Measurements from ENCODE around the gene HIRA. TPM values are rescaled to one million over a fixed set of nuclear protein-coding genes. Genes with fewer than 3 reads are reported as not detected.

HIRA gene
- total and polyA plus RNA-seq, 2 experiments from 2014 or later: 17.1 to 36.9 TPM

- Histone ChIP-seq H3K27ac (peak overlapping the region; percentile 96), H3K4me1 (ENCODE audit: low read depth) (peaks cover 13% of the 10 kb centered on the region), H3K36me3 (peaks cover 6% of the 10 kb centered on the region), H3K27me3 (no peaks in the 10 kb centered on the region), H3K4me3 (peak overlapping the region; percentile 56), H3K9me3 (ENCODE audit: low read depth) (no peaks in the 10 kb centered on the region)
- TF ChIP-seq, protein P1, sequence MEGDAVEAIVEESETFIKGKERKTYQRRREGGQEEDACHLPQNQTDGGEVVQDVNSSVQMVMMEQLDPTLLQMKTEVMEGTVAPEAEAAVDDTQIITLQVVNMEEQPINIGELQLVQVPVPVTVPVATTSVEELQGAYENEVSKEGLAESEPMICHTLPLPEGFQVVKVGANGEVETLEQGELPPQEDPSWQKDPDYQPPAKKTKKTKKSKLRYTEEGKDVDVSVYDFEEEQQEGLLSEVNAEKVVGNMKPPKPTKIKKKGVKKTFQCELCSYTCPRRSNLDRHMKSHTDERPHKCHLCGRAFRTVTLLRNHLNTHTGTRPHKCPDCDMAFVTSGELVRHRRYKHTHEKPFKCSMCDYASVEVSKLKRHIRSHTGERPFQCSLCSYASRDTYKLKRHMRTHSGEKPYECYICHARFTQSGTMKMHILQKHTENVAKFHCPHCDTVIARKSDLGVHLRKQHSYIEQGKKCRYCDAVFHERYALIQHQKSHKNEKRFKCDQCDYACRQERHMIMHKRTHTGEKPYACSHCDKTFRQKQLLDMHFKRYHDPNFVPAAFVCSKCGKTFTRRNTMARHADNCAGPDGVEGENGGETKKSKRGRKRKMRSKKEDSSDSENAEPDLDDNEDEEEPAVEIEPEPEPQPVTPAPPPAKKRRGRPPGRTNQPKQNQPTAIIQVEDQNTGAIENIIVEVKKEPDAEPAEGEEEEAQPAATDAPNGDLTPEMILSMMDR (IDR thresholded peaks at IDR 0.05; ENCODE audit: low read depth, low read length): no peak
- peak; percentile 29 to 82 for DNase-seq (ENCODE audit: low read depth in 1 of 2, low spot score in 1 of 2)
These were observed 1.3 kb downstream of the HIRA start for GRCh38 chr22:19429950-19430889.

DNA sequence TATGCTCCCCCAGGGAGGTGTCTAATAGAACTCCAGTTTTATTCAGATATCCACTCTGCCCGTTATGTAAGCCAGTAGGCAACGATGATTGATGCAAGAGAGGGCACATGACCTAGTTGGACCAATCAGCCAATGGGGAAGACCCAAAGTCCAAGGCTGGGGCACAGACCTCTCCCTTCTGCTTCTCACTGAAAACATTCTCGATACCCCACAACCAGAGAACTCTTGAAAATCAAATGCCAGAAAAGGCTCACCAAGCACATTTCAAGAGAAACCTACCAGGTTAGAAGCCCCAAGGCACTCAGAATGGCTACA lies 7.4 kb downstream of the HIRA start:
- H3K4me3 ChIP-seq: no peak overlapping the region
- peaks cover 8% of the 10 kb centered on the region for H3K4me1 ChIP-seq (ENCODE audit: low read depth)
- H3K27me3 ChIP-seq: no peaks in the 10 kb centered on the region
- no peaks in the 10 kb centered on the region for H3K9me3 ChIP-seq (ENCODE audit: low read depth)
- TF ChIP-seq, protein P1 (IDR thresholded peaks at IDR 0.05; ENCODE audit: low read depth, low read length): no peak
- no peak overlapping the region for H3K27ac ChIP-seq
- no peak for DNase-seq (ENCODE audit: low read depth in 1 of 2, low spot score in 1 of 2)
- no peaks in the 10 kb centered on the region for H3K36me3 ChIP-seq

DNA sequence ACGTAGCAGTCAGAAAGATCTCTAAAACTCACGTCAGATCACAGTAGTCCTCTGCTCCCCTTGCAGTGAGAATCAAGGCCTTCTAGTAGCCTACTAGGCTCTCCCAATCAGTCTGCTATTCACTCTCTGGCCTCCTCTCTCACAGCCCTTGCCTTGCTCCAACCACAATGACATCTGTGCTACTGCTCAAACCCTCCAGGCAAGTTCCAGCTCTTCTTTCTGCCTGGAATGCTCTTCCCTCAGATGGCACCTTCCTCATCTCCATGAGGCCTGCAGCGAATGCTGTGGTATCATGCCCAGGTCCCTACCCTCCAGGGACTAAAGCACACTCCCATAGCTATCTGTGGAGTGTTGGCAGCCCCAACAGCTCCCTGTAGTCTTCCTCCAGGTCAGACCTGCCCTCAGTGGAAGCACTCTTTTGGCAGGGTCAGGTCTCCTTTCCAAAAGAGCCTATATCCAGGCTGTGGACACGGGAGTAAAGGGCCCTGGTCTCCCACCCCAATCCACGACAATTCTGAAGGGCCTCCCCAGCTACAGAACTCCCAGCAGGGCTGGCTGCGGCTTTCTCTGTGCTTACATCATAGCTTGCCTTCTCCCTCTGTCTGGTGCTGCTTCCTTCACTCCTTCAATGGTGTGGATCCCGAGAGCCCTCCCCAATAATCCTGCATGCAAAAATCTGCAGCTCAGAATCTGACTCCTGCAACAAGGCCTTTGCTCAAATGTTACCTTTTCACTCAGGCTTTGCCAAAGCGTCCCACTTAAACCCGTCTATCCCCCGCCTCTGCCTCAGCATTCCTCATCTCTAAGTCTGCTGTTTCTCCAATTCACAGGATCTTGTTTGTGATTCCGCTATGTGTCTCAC lies 8.9 kb downstream of the HIRA start:
- Histone ChIP-seq H3K27ac (peak overlapping the region; percentile 48), H3K4me1 (ENCODE audit: low read depth) (peaks cover 10% of the 10 kb centered on the region), H3K4me3 (no peak overlapping the region), H3K27me3 (no peaks in the 10 kb centered on the region), H3K9me3 (ENCODE audit: low read depth) (no peaks in the 10 kb centered on the region), H3K36me3 (no peaks in the 10 kb centered on the region)
- DNase-seq (ENCODE audit: low read depth in 1 of 2, low spot score in 1 of 2): no peak
- TF ChIP-seq, protein P1 (IDR thresholded peaks at IDR 0.05; ENCODE audit: low read depth, low read length): no peak

GRCh38 chr22:19420321-19420720 lies 11.2 kb downstream of the HIRA start:
- no peak for DNase-seq (ENCODE audit: low read depth in 1 of 2, low spot score in 1 of 2)
- Histone ChIP-seq H3K9me3 (ENCODE audit: low read depth) (no peaks in the 10 kb centered on the region), H3K4me1 (ENCODE audit: low read depth) (peaks cover 10% of the 10 kb centered on the region), H3K36me3 (no peaks in the 10 kb centered on the region), H3K27ac (no peak overlapping the region), H3K27me3 (no peaks in the 10 kb centered on the region), H3K4me3 (no peak overlapping the region)
- TF ChIP-seq, protein P1 (IDR thresholded peaks at IDR 0.05; ENCODE audit: low read depth, low read length): no peak

DNA sequence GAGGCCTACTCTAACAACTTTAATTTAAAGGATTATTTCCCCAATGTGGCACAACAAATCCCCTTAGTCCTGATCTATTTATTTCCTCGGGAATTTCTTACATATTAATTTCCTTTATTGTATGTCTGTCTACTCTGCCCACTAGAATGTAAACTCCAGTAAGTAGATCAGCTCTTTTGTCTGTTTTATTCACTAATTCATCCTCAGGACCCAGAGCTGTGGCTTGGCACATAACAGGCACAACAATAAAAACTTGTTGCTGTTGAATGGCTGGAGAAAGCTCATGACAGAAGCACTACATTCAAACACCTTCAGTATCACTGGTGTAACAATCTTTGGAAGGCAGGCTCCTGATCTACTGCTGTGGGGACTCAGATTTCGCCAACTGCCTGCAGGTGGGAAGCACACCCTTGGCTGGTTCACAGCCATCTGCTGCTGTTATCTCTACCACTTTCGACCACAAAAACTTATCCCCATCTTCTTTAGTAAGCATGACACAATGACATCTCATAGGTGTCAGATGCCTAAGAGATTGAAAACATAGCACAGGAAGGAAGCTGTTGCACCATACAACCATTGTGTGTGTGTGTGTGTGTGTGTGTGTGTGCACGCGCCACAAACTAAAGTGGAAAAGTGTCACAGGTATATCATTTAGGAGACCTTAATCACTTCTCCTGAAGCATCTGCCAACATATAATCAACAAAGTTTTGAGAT lies 11.9 kb downstream of the HIRA start:
- peak; percentile 12 to 15 for DNase-seq (ENCODE audit: low read depth in 1 of 2, low spot score in 1 of 2)
- H3K4me3 ChIP-seq: no peak overlapping the region
- H3K27me3 ChIP-seq: no peaks in the 10 kb centered on the region
- TF ChIP-seq, protein P1 (IDR thresholded peaks at IDR 0.05; ENCODE audit: low read depth, low read length): no peak
- H3K36me3 ChIP-seq: no peaks in the 10 kb centered on the region
- H3K9me3 ChIP-seq (ENCODE audit: low read depth): no peaks in the 10 kb centered on the region
- H3K27ac ChIP-seq: peak overlapping the region; percentile 74
- peaks cover 10% of the 10 kb centered on the region for H3K4me1 ChIP-seq (ENCODE audit: low read depth)

Measured in cardiac muscle cell (in vitro differentiated cells and primary cell).